ENCODE measurements around the gene CLPTM1L.

DNA sequence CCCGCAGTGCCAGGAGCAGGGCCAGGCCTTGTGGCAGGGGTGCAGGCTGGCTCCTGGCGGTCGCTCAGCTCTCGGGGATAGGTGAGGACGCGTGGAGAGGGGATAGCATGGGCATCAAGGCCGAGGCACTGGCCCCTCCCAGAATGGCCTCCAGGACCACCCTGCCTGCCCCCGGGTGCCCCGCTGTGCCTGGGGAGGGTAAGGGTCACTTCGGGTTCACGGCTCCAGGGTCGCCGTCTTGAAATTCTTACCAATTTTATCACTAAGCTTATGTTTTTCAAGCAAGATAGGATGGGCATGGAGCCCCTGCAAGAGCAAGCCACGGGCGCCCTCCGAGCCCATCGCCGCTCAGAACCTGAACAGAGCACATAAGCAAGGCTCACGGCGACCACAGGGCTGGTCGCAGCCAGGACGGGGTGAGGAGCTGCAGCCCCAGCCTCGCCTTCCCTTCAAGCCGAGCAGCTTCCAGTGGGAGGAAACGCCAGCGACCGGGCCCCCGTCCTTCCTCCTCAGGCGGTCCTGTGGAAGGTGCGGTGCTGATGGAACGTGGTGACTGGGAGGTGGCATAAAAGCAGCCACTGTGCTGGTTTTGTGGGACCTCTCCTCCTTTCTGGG is 14.2 kb upstream of the CLPTM1L start:
- TF ChIP-seq CTCF (IDR thresholded peaks at IDR 0.05; ENCODE audit: poor library complexity) (no peak), EZH2phosphoT487 (IDR thresholded peaks at IDR 0.05; ENCODE audit: low read depth, severe bottlenecking, unreplicated experiment) (no peak)
